Stimulated activated CD8-positive, alpha-beta memory T cell treated with anti-CD3 and anti-CD28 coated beads, Interleukin-12 subunit alpha, Interleukin-12 subunit beta, amount 100 ng/mL, for 24 hours (primary cell): Measurements from ENCODE around the gene PGAP3.

Experiments
- DNase-seq: peaks from one replicate; pipeline ENCODE4 v3.0.0-alpha.2; 2020; ENCODE audit errors: extremely low read depth

The PGAP3 gene

GRCh38 chr17:39671651-39672521, 16.0 kb downstream of the PGAP3 start:
- no peak for DNase-seq

GRCh38 chr17:39670746-39671145, 17.1 kb downstream of the PGAP3 start:
- DNase-seq, result no peak

- DNase-seq, result no peak
These were observed 17.7 kb downstream of the PGAP3 start for GRCh38 chr17:39669897-39670735.

GRCh38 chr17:39667945-39668924, 19.6 kb downstream of the PGAP3 start, which contains the start of gene PNMT:
Gene PNMT (plus strand): TSS chr17:39668453. CDS start chr17:39668476, 23 bp downstream.
- peak; percentile 44 for DNase-seq

- no peak for DNase-seq
These were observed 20.5 kb downstream of the PGAP3 start for GRCh38 chr17:39667262-39667944.

- no peak for DNase-seq
These were observed 21.1 kb downstream of the PGAP3 start for GRCh38 chr17:39666601-39667261.

GRCh38 chr17:39666231-39666600, 21.6 kb downstream of the PGAP3 start:
- DNase-seq, result no peak

- no peak for DNase-seq
These were observed 22.1 kb downstream of the PGAP3 start for GRCh38 chr17:39665642-39666224.

GRCh38 chr17:39664581-39665561, 23.0 kb downstream of the PGAP3 start, which contains the start of gene TCAP:
Gene TCAP (plus strand): TSS chr17:39665349. CDS start chr17:39665360, 11 bp downstream.
- DNase-seq, result no peak

- DNase-seq, result no peak
These were observed 23.9 kb downstream of the PGAP3 start for GRCh38 chr17:39663688-39664580.

- no peak for DNase-seq
These were observed 24.5 kb downstream of the PGAP3 start for GRCh38 chr17:39663340-39663687.

- DNase-seq, result no peak
These were observed 25.1 kb downstream of the PGAP3 start for GRCh38 chr17:39662551-39663339.

- no peak for DNase-seq
These were observed 25.9 kb downstream of the PGAP3 start for GRCh38 chr17:39661744-39662541.

- DNase-seq, result no peak
These were observed 27.2 kb downstream of the PGAP3 start for GRCh38 chr17:39660397-39661385.

GRCh38 chr17:39660011-39660360, 27.9 kb downstream of the PGAP3 start:
- no peak for DNase-seq
